Neural crest cell (in vitro differentiated cells): ENCODE data around the gene NLRP9. TPM values are rescaled to one million over a fixed set of nuclear protein-coding genes. Genes with fewer than 3 reads are reported as not detected.

Experiments
- DNase-seq: peaks from one replicate; pipeline ENCODE4 v3.0.0; 2021; ENCODE audit warnings: low read depth, mixed read lengths, low spot score
- H3K27ac Mint-ChIP-seq: one replicate; pipeline ENCODE4 v1.8.0; 2021; ENCODE audit warnings: mild to moderate bottlenecking, mixed read lengths; ENCODE audit not compliant: unreplicated experiment
- H3K27me3 Mint-ChIP-seq: 2 replicates; pipeline ENCODE4 v1.8.0; 2021; ENCODE audit warnings: low read depth, mild to moderate bottlenecking, mixed read lengths
- H3K36me3 Mint-ChIP-seq: 2 replicates; pipeline ENCODE4 v1.8.0; 2021; ENCODE audit warnings: low read depth, mild to moderate bottlenecking, mixed read lengths
- H3K4me1 Mint-ChIP-seq: 2 replicates; pipeline ENCODE4 v1.8.0; 2021; ENCODE audit warnings: mixed read lengths
- H3K4me3 Mint-ChIP-seq: one replicate; pipeline ENCODE4 v1.8.0; 2021; ENCODE audit warnings: mild to moderate bottlenecking, mixed read lengths
- H3K9me3 Mint-ChIP-seq: 2 replicates; pipeline ENCODE4 v1.8.0; 2021; ENCODE audit warnings: mixed read lengths
- total RNA-seq: library from RNA; stranded (reverse); gene quantifications from 2 replicates; pipeline ENCODE4 v1.2.1, GENCODE V29; 2021
- TF ChIP-seq, protein P1 (sequence below): fragments of 200-600 bp; sonication (generic); conservative IDR thresholded peaks from 2 replicates; pipeline ENCODE4 v1.5.0; 2021; ENCODE audit warnings: antibody characterized with exemption, mild to moderate bottlenecking

Gene NLRP9
- total RNA-seq, 1 donor from 2014 or later, result not detected

DNA sequence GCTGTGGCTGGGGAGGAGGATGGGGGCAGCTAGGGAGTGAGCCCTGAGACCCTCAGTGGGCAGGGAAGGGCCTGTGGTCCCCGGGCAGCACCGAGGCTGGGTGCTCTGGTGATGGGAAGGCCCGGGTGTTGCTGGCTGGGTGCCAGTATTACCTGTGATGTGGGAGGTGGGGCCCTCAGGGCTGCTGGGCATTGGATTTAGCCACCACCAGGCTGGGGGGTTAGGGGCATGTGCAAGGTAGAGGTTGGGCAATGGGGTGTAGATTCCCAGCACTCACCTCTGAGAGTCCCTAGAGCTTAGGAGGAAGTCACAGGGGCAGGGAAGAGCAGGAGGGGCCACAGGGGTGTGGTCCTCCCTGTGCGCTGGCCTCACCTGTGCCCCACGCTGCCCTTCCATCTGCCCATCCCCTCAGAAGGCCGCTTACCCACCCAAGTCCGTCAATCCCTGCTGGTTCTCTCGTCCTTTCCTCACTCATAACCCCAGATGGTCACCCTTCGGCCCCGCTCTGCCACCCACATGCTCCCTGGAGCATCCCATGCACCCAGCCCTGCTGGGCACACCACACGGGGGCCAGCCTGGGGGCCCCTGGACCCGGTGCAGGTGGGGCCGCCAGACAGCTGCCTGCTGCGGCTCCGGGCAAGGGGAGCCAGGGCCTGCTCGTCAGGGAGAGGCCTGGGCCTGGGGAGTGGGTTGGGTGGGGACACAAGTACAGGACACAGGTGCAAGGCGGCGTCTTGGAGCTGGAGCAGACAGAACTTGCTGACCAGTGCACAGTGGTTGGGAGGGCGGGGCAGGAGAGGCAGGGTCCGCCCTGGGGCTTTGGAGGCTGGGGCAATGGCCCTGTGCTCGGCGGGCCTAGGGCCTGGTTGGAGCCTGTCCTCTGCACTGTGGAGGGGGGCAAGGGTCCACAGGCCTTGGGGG, 50.7 kb downstream of the NLRP9 start:
- no peaks in the 10 kb centered on the region for H3K36me3 Mint-ChIP-seq
- no peaks in the 10 kb centered on the region for H3K4me1 Mint-ChIP-seq
- H3K27ac Mint-ChIP-seq, result no peak overlapping the region
- no peaks in the 10 kb centered on the region for H3K9me3 Mint-ChIP-seq
- H3K4me3 Mint-ChIP-seq, result no peak overlapping the region
- no peak for DNase-seq
- H3K27me3 Mint-ChIP-seq, result no peaks in the 10 kb centered on the region
- TF ChIP-seq, protein P1, sequence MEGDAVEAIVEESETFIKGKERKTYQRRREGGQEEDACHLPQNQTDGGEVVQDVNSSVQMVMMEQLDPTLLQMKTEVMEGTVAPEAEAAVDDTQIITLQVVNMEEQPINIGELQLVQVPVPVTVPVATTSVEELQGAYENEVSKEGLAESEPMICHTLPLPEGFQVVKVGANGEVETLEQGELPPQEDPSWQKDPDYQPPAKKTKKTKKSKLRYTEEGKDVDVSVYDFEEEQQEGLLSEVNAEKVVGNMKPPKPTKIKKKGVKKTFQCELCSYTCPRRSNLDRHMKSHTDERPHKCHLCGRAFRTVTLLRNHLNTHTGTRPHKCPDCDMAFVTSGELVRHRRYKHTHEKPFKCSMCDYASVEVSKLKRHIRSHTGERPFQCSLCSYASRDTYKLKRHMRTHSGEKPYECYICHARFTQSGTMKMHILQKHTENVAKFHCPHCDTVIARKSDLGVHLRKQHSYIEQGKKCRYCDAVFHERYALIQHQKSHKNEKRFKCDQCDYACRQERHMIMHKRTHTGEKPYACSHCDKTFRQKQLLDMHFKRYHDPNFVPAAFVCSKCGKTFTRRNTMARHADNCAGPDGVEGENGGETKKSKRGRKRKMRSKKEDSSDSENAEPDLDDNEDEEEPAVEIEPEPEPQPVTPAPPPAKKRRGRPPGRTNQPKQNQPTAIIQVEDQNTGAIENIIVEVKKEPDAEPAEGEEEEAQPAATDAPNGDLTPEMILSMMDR, result no peak

DNA sequence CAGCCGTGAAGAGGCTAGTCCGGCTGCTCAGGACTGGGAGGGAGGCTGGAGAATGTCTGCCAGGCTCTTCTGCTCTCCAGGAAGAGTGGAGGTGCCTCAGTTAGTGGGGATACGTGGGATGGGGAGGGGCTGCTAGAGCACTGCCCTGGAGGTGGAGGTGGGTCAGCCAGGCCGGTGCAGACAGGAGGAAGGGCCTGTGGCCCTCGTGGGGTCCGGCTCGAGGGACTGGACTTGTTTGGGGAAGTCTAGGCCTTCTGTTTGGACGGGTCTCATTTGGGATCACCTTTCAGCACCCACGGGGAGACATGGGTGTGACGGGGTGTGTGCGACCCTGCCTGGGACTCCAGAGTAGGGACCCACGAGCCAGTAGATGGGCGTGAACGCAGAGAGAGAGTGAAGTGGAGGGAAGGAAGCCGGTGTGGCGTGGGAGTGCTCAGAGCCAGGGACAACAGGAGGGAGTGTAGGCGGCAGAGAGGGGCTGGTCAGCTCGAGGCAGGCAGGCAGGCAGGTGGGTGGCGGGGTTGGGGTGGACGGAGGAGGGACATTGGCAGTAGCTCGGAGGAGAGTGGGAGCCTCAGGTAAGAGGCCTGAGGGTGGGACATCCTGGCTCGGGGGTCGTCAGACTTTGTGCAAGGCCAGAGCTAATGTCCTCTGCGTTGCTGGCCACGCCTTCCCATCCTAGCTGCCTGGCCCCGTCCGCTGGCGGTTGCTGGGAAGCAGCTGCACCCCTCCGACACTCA, 51.7 kb downstream of the NLRP9 start:
- Mint-ChIP-seq H3K27me3 (no peaks in the 10 kb centered on the region), H3K4me1 (no peaks in the 10 kb centered on the region), H3K36me3 (no peaks in the 10 kb centered on the region), H3K4me3 (no peak overlapping the region), H3K9me3 (no peaks in the 10 kb centered on the region), H3K27ac (peak overlapping the region; percentile 83)
- TF ChIP-seq, protein P1, result no peak
- no peak for DNase-seq

DNA sequence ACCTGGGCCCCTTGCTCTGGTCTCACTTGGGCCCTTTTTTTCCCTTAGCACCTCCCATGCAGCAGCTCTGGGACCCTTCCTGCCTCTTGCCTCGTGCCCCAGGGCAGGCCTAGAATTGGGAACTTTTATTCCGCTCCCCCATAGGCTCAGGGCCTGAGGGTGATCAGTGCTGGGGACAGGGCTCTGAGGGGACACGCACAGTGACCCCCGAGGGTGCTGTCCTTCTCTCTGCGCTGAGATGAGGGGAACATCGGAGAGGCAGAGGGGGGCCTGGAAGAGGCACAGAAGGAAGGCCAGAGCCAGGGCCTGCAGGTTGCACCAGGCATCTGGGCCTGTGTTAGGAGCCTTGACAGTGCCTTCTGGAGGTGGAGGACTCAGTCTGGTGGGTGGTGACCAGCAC, 52.4 kb downstream of the NLRP9 start:
- Mint-ChIP-seq H3K27ac (no peak overlapping the region), H3K4me3 (no peak overlapping the region), H3K36me3 (no peaks in the 10 kb centered on the region), H3K4me1 (no peaks in the 10 kb centered on the region), H3K9me3 (no peaks in the 10 kb centered on the region), H3K27me3 (no peaks in the 10 kb centered on the region)
- no peak for DNase-seq
- TF ChIP-seq, protein P1, result no peak

DNA sequence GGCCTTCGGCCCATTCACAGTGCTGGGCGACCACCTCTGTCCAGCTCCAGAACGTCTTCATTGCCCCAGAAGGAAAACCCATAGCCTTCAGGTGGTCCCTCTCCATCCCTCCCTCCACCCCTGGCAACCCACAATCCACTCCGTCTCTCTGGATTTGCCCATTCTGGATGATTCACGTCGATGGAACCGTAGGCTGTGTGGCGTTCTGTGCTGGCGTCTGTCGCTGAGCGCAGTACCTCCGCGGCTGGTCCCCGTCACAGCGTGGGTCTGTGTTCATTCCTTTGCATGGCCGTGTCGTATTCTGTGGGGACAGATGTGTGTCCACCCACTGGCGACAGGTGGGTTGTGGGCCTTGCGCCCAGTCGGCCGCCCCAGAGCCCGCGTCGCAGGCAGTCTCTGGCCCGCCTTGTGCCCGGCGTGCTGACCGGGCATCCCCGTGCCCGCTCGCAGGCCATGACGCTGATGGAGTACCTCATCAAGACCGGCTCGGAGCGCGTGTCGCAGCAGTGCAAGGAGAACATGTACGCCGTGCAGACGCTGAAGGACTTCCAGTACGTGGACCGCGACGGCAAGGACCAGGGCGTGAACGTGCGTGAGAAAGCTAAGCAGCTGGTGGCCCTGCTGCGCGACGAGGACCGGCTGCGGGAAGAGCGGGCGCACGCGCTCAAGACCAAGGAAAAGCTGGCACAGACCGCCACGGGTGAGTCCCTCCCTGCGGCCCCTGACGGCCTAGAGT, 53.1 kb downstream of the NLRP9 start:
- Mint-ChIP-seq H3K27me3 (no peaks in the 10 kb centered on the region), H3K27ac (no peak overlapping the region), H3K36me3 (no peaks in the 10 kb centered on the region), H3K4me1 (no peaks in the 10 kb centered on the region), H3K9me3 (no peaks in the 10 kb centered on the region), H3K4me3 (no peak overlapping the region)
- no peak for DNase-seq
- TF ChIP-seq, protein P1, result no peak

DNA sequence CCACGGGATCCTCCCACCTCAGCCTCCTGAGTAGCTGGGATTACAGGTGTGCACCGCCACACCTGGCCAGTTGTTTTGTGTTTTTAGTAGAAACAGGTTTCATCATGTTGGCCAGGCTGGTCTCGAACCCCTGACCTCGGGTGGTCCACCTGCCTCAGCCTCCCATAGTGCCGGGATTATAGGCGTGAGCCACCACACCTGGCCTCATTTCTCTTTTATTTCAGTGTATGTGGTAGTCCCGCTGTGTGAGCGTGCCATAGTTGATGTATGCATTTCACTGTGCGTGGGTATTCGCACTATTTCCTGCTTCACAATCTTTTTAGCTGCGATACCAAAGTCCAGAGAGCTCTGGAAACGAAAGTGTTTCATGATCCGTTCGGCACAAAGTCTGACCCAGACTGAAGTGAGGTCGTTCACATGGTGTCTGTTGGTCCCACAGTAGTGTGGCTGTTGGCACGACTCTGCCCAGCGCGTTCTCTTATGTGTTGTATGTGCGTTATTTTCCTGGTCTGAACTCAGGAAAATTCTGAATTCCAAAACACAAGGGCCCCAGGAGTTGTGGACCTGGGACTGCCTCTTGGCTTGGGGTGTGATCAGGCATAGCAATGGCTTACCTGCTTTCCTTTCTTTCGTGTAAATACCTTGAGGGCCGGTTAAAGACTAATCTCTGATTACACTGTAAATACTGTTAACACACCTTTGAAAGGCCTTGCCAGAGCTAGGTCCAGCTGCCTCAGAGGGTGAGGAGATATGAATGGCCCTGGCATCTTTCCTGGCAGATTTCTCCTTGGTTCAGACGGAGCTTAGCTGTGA, 54.5 kb downstream of the NLRP9 start:
- Mint-ChIP-seq H3K4me3 (no peak overlapping the region), H3K27ac (no peak overlapping the region), H3K9me3 (no peaks in the 10 kb centered on the region), H3K36me3 (no peaks in the 10 kb centered on the region), H3K4me1 (no peaks in the 10 kb centered on the region), H3K27me3 (no peaks in the 10 kb centered on the region)
- TF ChIP-seq, protein P1, result no peak
- DNase-seq, result no peak
